HG03139 (cell line): ENCODE data around the gene WSCD2.

ENCODE experiments used
- ATAC-seq: cut with Tn5 transposase; IDR thresholded peaks from one replicate; pipeline ENCODE4 v1.9.1; 2021; ENCODE audit not compliant: unreplicated experiment

WSCD2 gene

GRCh38 chr12:108107293-108107692 lies 21.8 kb upstream of the WSCD2 start:
- no peak for ATAC-seq

GRCh38 chr12:108109504-108109903 lies 19.6 kb upstream of the WSCD2 start:
- ATAC-seq: no peak

- ATAC-seq: no peak
Measured at GRCh38 chr12:108109954-108110353, 19.1 kb upstream of the WSCD2 start.

- ATAC-seq: no peak
Measured at GRCh38 chr12:108110844-108111243, 18.2 kb upstream of the WSCD2 start.

- ATAC-seq: no peak
Measured at GRCh38 chr12:108112832-108113556, 16.1 kb upstream of the WSCD2 start.

GRCh38 chr12:108115123-108116121 lies 13.7 kb upstream of the WSCD2 start:
- ATAC-seq: no peak

GRCh38 chr12:108116254-108116653 lies 12.8 kb upstream of the WSCD2 start:
- no peak for ATAC-seq

- no peak for ATAC-seq
Measured at GRCh38 chr12:108116699-108117098, 12.4 kb upstream of the WSCD2 start.

GRCh38 chr12:108117163-108117849 lies 11.8 kb upstream of the WSCD2 start:
- no peak for ATAC-seq

GRCh38 chr12:108117902-108118301 lies 11.2 kb upstream of the WSCD2 start:
- ATAC-seq: no peak

- ATAC-seq: no peak
Measured at GRCh38 chr12:108119126-108119973, 9.7 kb upstream of the WSCD2 start.

GRCh38 chr12:108119974-108120862 lies 8.9 kb upstream of the WSCD2 start:
- no peak for ATAC-seq

GRCh38 chr12:108120863-108121165 lies 8.3 kb upstream of the WSCD2 start:
- ATAC-seq: no peak

- ATAC-seq: no peak
Measured at GRCh38 chr12:108121320-108121719, 7.8 kb upstream of the WSCD2 start.

- no peak for ATAC-seq
Measured at GRCh38 chr12:108121728-108122471, 7.2 kb upstream of the WSCD2 start.

GRCh38 chr12:108122644-108123043 lies 6.4 kb upstream of the WSCD2 start:
- no peak for ATAC-seq

- no peak for ATAC-seq
Measured at GRCh38 chr12:108123402-108123801, 5.7 kb upstream of the WSCD2 start.

GRCh38 chr12:108125073-108125472 lies 4.0 kb upstream of the WSCD2 start:
- ATAC-seq: no peak

- no peak for ATAC-seq
Measured at GRCh38 chr12:108126212-108126611, 2.9 kb upstream of the WSCD2 start.
